Stomach (tissue), 9 donors: ENCODE measurements around the gene PDE4D. TPM values are rescaled to one million over a fixed set of nuclear protein-coding genes. Genes with fewer than 3 reads are reported as not detected.

Experiments used
- DNase-seq, 2 donors: peaks; one replicate each; pipeline versions ENCODE4 v3.0.0 to v3.0.0-alpha.2; 2013 to 2019
- H3K27ac ChIP-seq, 5 donors: fragments of 200-600 bp in 4 of 5; sonication (generic) in 4 of 5; one replicate each; pipeline ENCODE4 v1.5.1; 2013 to 2019; ENCODE audit warnings: mild to moderate bottlenecking in 1 of 5, moderate library complexity in 1 of 5
- H3K27me3 ChIP-seq, 3 donors: fragments of 200-600 bp; sonication (generic); one replicate each; pipeline ENCODE4 v1.5.1; 2017 to 2019; ENCODE audit warnings: mixed run types in 1 of 3
- H3K36me3 ChIP-seq, 4 donors: fragments of 200-600 bp; sonication (generic); 1 replicate in 3 of 4; 2 replicates in 1 of 4; pipeline ENCODE4 v1.5.1; 2016 to 2019
- H3K4me1 ChIP-seq, 4 donors: fragments of 200-600 bp; sonication (generic); one replicate each; pipeline ENCODE4 v1.5.1; 2016 to 2019
- H3K4me3 ChIP-seq, 4 donors: fragments of 200-600 bp; sonication (generic) in 3 of 4; one replicate each; pipeline ENCODE4 v1.5.1; 2016 to 2019; ENCODE audit warnings: mild to moderate bottlenecking in 1 of 4
- H3K9me3 ChIP-seq, 4 donors: fragments of 200-600 bp; sonication (generic); one replicate each; pipeline ENCODE4 v1.5.1; 2016 to 2019
- CTCF ChIP-seq, 7 experiments: fragments of 450-650 bp in 4 of 7; fragments of 200-600 bp in 3 of 7; sonication (generic) in 3 of 7; IDR thresholded peaks; one replicate each; pipeline ENCODE4 v1.5.1; 2016 to 2019; ENCODE audit warnings: antibody characterized with exemption in 7 of 7, control low read depth in 2 of 7, mild to moderate bottlenecking in 1 of 7
- EP300 ChIP-seq: sonication (generic); formaldehyde crosslinking; IDR thresholded peaks from one replicate; pipeline ENCODE4 v1.6.1; 2017; ENCODE audit warnings: antibody characterized with exemption
- POLR2A ChIP-seq, 4 donors: fragments of 450-650 bp; IDR thresholded peaks; one replicate each; pipeline ENCODE4 v1.6.1; 2016; ENCODE audit warnings: antibody characterized with exemption in 4 of 4, control low read depth in 2 of 4, mild to moderate bottlenecking in 1 of 4, moderate library complexity in 1 of 4
- POLR2AphosphoS5 ChIP-seq, 3 donors: sonication (generic); formaldehyde crosslinking; IDR thresholded peaks; one replicate each; pipeline ENCODE4 v1.6.1; 2016; ENCODE audit warnings: antibody characterized with exemption in 3 of 3
- WGBS, 5 donors: extraction: QIAGEN DNeasy Blood & Tissue Kit in 3 of 5; methylation state at CpG; one replicate each; pipeline versions ENCODE4 v1.1.5 to v1.1.7; 2013 to 2018; 5-methylcytosine and 5-hydroxymethylcytosine counted together
- intact Hi-C: fragments of 100-400 bp; cut with DNase I; formaldehyde crosslinking; loops from one replicate; pipeline ENCODE4 v1.15.1; 2023; ENCODE audit warnings: low total_unique reads
- polyA plus RNA-seq, 3 donors: library from polyadenylated mRNA; stranded (reverse); fragments of 200-250 nt; gene quantifications; one replicate each; pipeline ENCODE4 v1.2.3, GENCODE V29; 2013
- total RNA-seq, 5 donors: library from RNA; depleted of rRNA; stranded (reverse); fragments of >200 nt; gene quantifications; one replicate each; pipeline versions ENCODE4 v1.1.0 to v1.2.3, GENCODE V29; 2014 to 2016
- donor health status: healthy with polysubstance abuse.
- donor health status: Bipolar disorder and iron deficiency.
- donor health status: healthy.

Gene PDE4D
- total and polyA plus RNA-seq, 8 donors, result 3.1 to 147 (median 97.3) TPM

- peak in 1 of 2 donors; percentile 53 for DNase-seq
- peak overlapping the region in 1 of 5 donors; percentile 40 for H3K27ac ChIP-seq
- H3K36me3 ChIP-seq, result peaks cover 0 to 7% (median 0%) of the 10 kb centered on the region in 4 donors
- intact Hi-C loops, result no loop called here
- WGBS, 5 donors, result 45 to 70% (median 61%) methylated on average over 3 of the region's 3 CpGs
- H3K4me3 ChIP-seq, result no peak overlapping the region
- TF ChIP-seq CTCF (IDR thresholded peaks at IDR 0.05) (no peak), POLR2AphosphoS5 (IDR thresholded peaks at IDR 0.05) (peak in 1 of 3 donors; percentile 8)
- no peaks in the 10 kb centered on the region for H3K27me3 ChIP-seq
- peaks cover 0 to 28% (median 17%) of the 10 kb centered on the region in 4 donors for H3K4me1 ChIP-seq
- H3K9me3 ChIP-seq, result no peaks in the 10 kb centered on the region
These were observed 872.8 kb downstream of the PDE4D start for GRCh38 chr5:59020611-59021285.

- TF ChIP-seq POLR2AphosphoS5 (IDR thresholded peaks at IDR 0.05) (no peak), POLR2A (IDR thresholded peaks at IDR 0.05) (no peak), EP300 (no peak), CTCF (IDR thresholded peaks at IDR 0.05) (no peak)
- no peak for DNase-seq
- H3K4me3 ChIP-seq, result no peak overlapping the region
- H3K4me1 ChIP-seq, result peaks cover 0 to 27% (median 16%) of the 10 kb centered on the region in 4 donors
- peak overlapping the region in 1 of 5 donors; percentile 9 for H3K27ac ChIP-seq
- H3K9me3 ChIP-seq, result no peaks in the 10 kb centered on the region
- intact Hi-C loops, result no loop called here
- peaks cover 0 to 7% (median 0%) of the 10 kb centered on the region in 4 donors for H3K36me3 ChIP-seq
- H3K27me3 ChIP-seq, result no peaks in the 10 kb centered on the region
- WGBS, 5 donors, result 63 to 71% (median 66%) methylated on average over 1 of the region's 1 CpG
These were observed 874.4 kb downstream of the PDE4D start for GRCh38 chr5:59019078-59019477.

GRCh38 chr5:59016925-59017324, 876.6 kb downstream of the PDE4D start:
- 88 to 97% (median 96%) methylated on average over 5 of the region's 5 CpGs for WGBS, 5 donors
- H3K4me3 ChIP-seq, result no peak overlapping the region
- H3K9me3 ChIP-seq, result peaks cover 0 to 10% (median 3%) of the 10 kb centered on the region in 4 donors

More at GRCh38 chr5:59016925-59017324, 876.6 kb downstream of the PDE4D start:
- Histone ChIP-seq H3K27me3 (no peaks in the 10 kb centered on the region), H3K36me3 (peaks cover 0 to 7% (median 0%) of the 10 kb centered on the region in 4 donors), H3K27ac (no peak overlapping the region), H3K4me1 (peaks cover 0 to 19% (median 14%) of the 10 kb centered on the region in 4 donors)
- DNase-seq, result no peak
- no peak for TF ChIP-seq CTCF (IDR thresholded peaks at IDR 0.05)
- no peak for TF ChIP-seq POLR2AphosphoS5 (IDR thresholded peaks at IDR 0.05)
- TF ChIP-seq POLR2A (IDR thresholded peaks at IDR 0.05), result no peak
- no peak for TF ChIP-seq EP300
- intact Hi-C loops, result no loop called here
